Stimulated activated naive B cell treated with anti-CD40 and anti-IgM and Interleukin-4, amounts not matched to agents 10 μg/mL and 1 μg/mL and 100 μg/mL, for 72 hours (primary cell): ENCODE measurements around the gene SOWAHB.

ENCODE experiments used
- ATAC-seq, 2 donors: fragments of 150-1000 bp; cut with Tn5 transposase; replicated peaks; 2 replicates each; pipeline ENCODE4 v1.10.0; 2021; ENCODE audit warnings: moderate library complexity in 1 of 2
- DNase-seq: peaks from one replicate; pipeline ENCODE4 v3.0.0; 2021
- H3K27ac Mint-ChIP-seq: one replicate; pipeline ENCODE4 v1.8.0; 2022; ENCODE audit warnings: mild to moderate bottlenecking, mixed read lengths
- H3K27me3 Mint-ChIP-seq, 2 donors: one replicate each; pipeline ENCODE4 v1.8.0; 2022; ENCODE audit warnings: mixed read lengths in 2 of 2
- H3K36me3 Mint-ChIP-seq, 2 donors: one replicate each; pipeline ENCODE4 v1.8.0; 2022; ENCODE audit warnings: mixed read lengths in 2 of 2, mild to moderate bottlenecking in 1 of 2
- H3K4me1 Mint-ChIP-seq, 2 donors: one replicate each; pipeline ENCODE4 v1.8.0; 2022; ENCODE audit warnings: mixed read lengths in 2 of 2, mild to moderate bottlenecking in 1 of 2
- H3K4me3 Mint-ChIP-seq, 2 donors: one replicate each; pipeline ENCODE4 v1.8.0; 2022; ENCODE audit warnings: mild to moderate bottlenecking in 2 of 2, mixed read lengths in 2 of 2, moderate library complexity in 1 of 2
- H3K9me3 Mint-ChIP-seq, 2 donors: one replicate each; pipeline ENCODE4 v1.8.0; 2022; ENCODE audit warnings: mixed read lengths in 2 of 2, mild to moderate bottlenecking in 1 of 2

The SOWAHB gene

GRCh38 chr4:76854858-76855257, 43.1 kb downstream of the SOWAHB start:
- H3K27me3 Mint-ChIP-seq = peaks cover 6 to 7% of the 10 kb centered on the region in 2 donors
- ATAC-seq = no peak
- H3K27ac Mint-ChIP-seq = no peak overlapping the region
- H3K9me3 Mint-ChIP-seq = peaks cover 0 to 1% of the 10 kb centered on the region in 2 donors
- no peaks in the 10 kb centered on the region for H3K36me3 Mint-ChIP-seq
- no peak for DNase-seq
- no peaks in the 10 kb centered on the region for H3K4me1 Mint-ChIP-seq
- H3K4me3 Mint-ChIP-seq = no peak overlapping the region

GRCh38 chr4:76851375-76851774, 46.6 kb downstream of the SOWAHB start:
- DNase-seq = no peak
- Mint-ChIP-seq H3K4me3 (no peak overlapping the region), H3K4me1 (no peaks in the 10 kb centered on the region), H3K27me3 (peaks cover 11% of the 10 kb centered on the region in 2 donors), H3K36me3 (no peaks in the 10 kb centered on the region), H3K9me3 (peaks cover 0 to 2% of the 10 kb centered on the region in 2 donors), H3K27ac (no peak overlapping the region)
- no peak for ATAC-seq

- DNase-seq = no peak
- Mint-ChIP-seq H3K27me3 (peaks cover 11 to 19% of the 10 kb centered on the region in 2 donors), H3K4me3 (no peak overlapping the region), H3K27ac (no peak overlapping the region), H3K36me3 (no peaks in the 10 kb centered on the region), H3K4me1 (no peaks in the 10 kb centered on the region), H3K9me3 (peaks cover 0 to 2% of the 10 kb centered on the region in 2 donors)
- no peak for ATAC-seq
Observed at GRCh38 chr4:76850010-76850441, 47.9 kb downstream of the SOWAHB start.
